ENCODE results near the gene PVALEF. TPM values are rescaled to one million over a fixed set of nuclear protein-coding genes. Genes with fewer than 3 reads are reported as not detected.

PVALEF gene
- total RNA-seq, 2 donors from 2014 or later: not detected

- H3K27me3 ChIP-seq (replicated peaks; ENCODE audit: insufficient read depth): no peaks in the 10 kb centered on the region
- intact Hi-C loops (cut with DNase I): no loop called here
These were observed 17.3 kb downstream of the PVALEF start for GRCh38 chr17:81182596-81182995.

GRCh38 chr17:81183316-81183715 lies 18.0 kb downstream of the PVALEF start:
- Histone ChIP-seq H3K36me3 (no peaks in the 10 kb centered on the region), H3K27ac (no peak overlapping the region), H3K4me1 (replicated peaks) (no peaks in the 10 kb centered on the region), H3K4me3 (no peak overlapping the region), H3K27me3 (replicated peaks; ENCODE audit: insufficient read depth) (no peaks in the 10 kb centered on the region), H3K9me3 (no peaks in the 10 kb centered on the region)
- no peak for DNase-seq (ENCODE audit: low spot score)
- intact Hi-C loops (cut with DNase I): no loop called here
- TF ChIP-seq POLR2A (IDR thresholded peaks at IDR 0.05): no peak
- TF ChIP-seq CTCF (IDR thresholded peaks at IDR 0.05): no peak
- TF ChIP-seq POLR2AphosphoS5 (IDR thresholded peaks at IDR 0.05): no peak
- 95% methylated on average over 10 of the region's 10 CpGs for WGBS

More at GRCh38 chr17:81182596-81182995, 17.3 kb downstream of the PVALEF start:
- Histone ChIP-seq H3K27ac (no peak overlapping the region), H3K36me3 (no peaks in the 10 kb centered on the region), H3K9me3 (no peaks in the 10 kb centered on the region), H3K4me3 (no peak overlapping the region), H3K4me1 (replicated peaks) (no peaks in the 10 kb centered on the region)
- DNase-seq (ENCODE audit: low spot score): no peak
- TF ChIP-seq POLR2A (IDR thresholded peaks at IDR 0.05) (no peak), CTCF (IDR thresholded peaks at IDR 0.05) (no peak), POLR2AphosphoS5 (IDR thresholded peaks at IDR 0.05) (no peak)
- WGBS: 89% methylated on average over 5 of the region's 5 CpGs

- Histone ChIP-seq H3K36me3 (no peaks in the 10 kb centered on the region), H3K9me3 (no peaks in the 10 kb centered on the region), H3K4me3 (no peak overlapping the region), H3K27me3 (replicated peaks; ENCODE audit: insufficient read depth) (no peaks in the 10 kb centered on the region), H3K4me1 (replicated peaks) (no peaks in the 10 kb centered on the region), H3K27ac (no peak overlapping the region)
- TF ChIP-seq POLR2AphosphoS5 (IDR thresholded peaks at IDR 0.05) (no peak), CTCF (IDR thresholded peaks at IDR 0.05) (no peak), POLR2A (IDR thresholded peaks at IDR 0.05) (no peak)
- 95% methylated on average over 11 of the region's 11 CpGs for WGBS
- no peak for DNase-seq (ENCODE audit: low spot score)
- intact Hi-C loops (cut with DNase I): no loop called here
These were observed 18.5 kb downstream of the PVALEF start for GRCh38 chr17:81183807-81184206.

GRCh38 chr17:81184555-81184954 lies 19.2 kb downstream of the PVALEF start:
- no peaks in the 10 kb centered on the region for H3K9me3 ChIP-seq
- DNase-seq (ENCODE audit: low spot score): no peak
- H3K36me3 ChIP-seq: no peaks in the 10 kb centered on the region
- WGBS: 15% methylated on average over 15 of the region's 15 CpGs
- H3K27me3 ChIP-seq (replicated peaks; ENCODE audit: insufficient read depth): no peaks in the 10 kb centered on the region
- H3K27ac ChIP-seq: no peak overlapping the region
- intact Hi-C loops (cut with DNase I): no loop called here
- H3K4me3 ChIP-seq: no peak overlapping the region
- TF ChIP-seq POLR2A (IDR thresholded peaks at IDR 0.05) (no peak), CTCF (IDR thresholded peaks at IDR 0.05) (no peak), POLR2AphosphoS5 (IDR thresholded peaks at IDR 0.05) (no peak)
- no peaks in the 10 kb centered on the region for H3K4me1 ChIP-seq (replicated peaks)

GRCh38 chr17:81186203-81186602 lies 20.9 kb downstream of the PVALEF start:
- no peak for TF ChIP-seq POLR2A (IDR thresholded peaks at IDR 0.05)
- Histone ChIP-seq H3K9me3 (no peaks in the 10 kb centered on the region), H3K4me3 (no peak overlapping the region), H3K27ac (no peak overlapping the region), H3K4me1 (replicated peaks) (no peaks in the 10 kb centered on the region), H3K27me3 (replicated peaks; ENCODE audit: insufficient read depth) (no peaks in the 10 kb centered on the region), H3K36me3 (no peaks in the 10 kb centered on the region)
- no peak for DNase-seq (ENCODE audit: low spot score)
- intact Hi-C loops (cut with DNase I): no loop called here
- 74% methylated on average over 7 of the region's 7 CpGs for whole genome bisulfite sequencing

Measured in prostate gland (tissue), 2 donors.